Fibroblast of pulmonary artery (primary cell): Measurements from ENCODE around the gene LIMCH1.

Experiments used
- DNase-seq: peaks from one replicate; pipeline ENCODE4 v3.0.0-alpha.2; 2010; ENCODE audit warnings: low read depth
- H3K4me3 ChIP-seq: replicated peaks from 2 replicates; pipeline ENCODE4 v1.5.1; 2011; ENCODE audit warnings: low read depth, mild to moderate bottlenecking, control low read depth, low read length, moderate library complexity
- TF ChIP-seq, protein P1 (sequence below): IDR thresholded peaks from 2 replicates; pipeline ENCODE4 v1.5.1; 2011; ENCODE audit warnings: mild to moderate bottlenecking, control low read depth, low read length, inconsistent platforms; ENCODE audit errors: missing control alignments

LIMCH1 gene

GRCh38 chr4:41506130-41506529 is 31.8 kb upstream of the LIMCH1 start:
- TF ChIP-seq, protein P1, sequence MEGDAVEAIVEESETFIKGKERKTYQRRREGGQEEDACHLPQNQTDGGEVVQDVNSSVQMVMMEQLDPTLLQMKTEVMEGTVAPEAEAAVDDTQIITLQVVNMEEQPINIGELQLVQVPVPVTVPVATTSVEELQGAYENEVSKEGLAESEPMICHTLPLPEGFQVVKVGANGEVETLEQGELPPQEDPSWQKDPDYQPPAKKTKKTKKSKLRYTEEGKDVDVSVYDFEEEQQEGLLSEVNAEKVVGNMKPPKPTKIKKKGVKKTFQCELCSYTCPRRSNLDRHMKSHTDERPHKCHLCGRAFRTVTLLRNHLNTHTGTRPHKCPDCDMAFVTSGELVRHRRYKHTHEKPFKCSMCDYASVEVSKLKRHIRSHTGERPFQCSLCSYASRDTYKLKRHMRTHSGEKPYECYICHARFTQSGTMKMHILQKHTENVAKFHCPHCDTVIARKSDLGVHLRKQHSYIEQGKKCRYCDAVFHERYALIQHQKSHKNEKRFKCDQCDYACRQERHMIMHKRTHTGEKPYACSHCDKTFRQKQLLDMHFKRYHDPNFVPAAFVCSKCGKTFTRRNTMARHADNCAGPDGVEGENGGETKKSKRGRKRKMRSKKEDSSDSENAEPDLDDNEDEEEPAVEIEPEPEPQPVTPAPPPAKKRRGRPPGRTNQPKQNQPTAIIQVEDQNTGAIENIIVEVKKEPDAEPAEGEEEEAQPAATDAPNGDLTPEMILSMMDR = no peak
- DNase-seq = peak; percentile 13
- H3K4me3 ChIP-seq = no peak overlapping the region

DNA sequence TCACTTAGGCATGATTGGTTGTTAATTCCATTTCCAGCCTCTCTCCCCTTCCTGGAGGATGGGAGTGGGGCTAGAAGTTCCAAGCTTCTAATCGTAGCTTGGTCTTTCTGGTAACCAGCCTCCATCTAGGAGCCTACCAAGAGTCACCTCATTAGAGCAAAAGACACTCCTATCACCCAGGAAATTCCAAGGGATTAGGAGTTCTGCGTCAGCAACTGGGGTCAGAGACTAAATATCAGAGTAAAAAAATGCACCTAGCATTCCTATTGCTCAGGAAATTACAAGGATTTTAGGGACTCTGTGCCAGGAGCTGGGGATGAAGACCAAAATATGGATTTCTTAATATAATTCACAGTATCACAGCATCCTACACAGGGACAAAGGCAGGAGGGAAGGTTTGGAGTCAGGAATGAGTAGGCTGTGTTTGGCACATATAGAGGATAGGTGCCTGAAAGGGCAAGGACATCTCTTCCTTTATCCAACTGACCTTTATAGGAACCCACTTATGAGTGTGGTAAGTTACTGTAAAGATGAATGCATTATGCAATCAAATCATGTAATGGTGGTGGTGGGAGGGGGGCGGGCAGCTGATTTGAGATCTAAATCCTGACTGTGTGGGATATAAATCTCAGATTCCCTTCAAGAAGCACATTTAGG is 30.5 kb upstream of the LIMCH1 start:
- no peak overlapping the region for H3K4me3 ChIP-seq
- TF ChIP-seq, protein P1 = no peak
- DNase-seq = peak; percentile 51

DNA sequence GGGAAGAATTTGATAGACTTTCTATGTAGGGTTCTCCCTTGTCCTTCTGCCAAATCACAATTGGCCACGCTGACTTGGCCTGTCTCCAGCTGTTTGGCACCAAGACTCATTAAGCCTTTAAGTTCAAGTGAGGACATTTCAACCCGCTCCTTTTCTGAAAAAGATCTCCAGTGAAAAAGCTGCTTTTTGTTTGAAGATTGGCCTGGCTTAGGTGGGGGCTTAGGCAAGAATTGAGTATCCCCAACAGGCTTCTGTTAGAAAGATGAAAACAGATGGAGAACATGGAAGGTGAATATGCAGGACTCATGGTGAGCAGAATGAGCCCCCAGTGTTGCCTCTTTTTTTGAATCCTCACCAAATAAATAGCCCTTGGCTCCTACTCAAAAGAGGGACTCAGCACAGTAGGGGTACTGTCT is 28.5 kb upstream of the LIMCH1 start:
- no peak overlapping the region for H3K4me3 ChIP-seq
- TF ChIP-seq, protein P1 = no peak
- DNase-seq = no peak

- DNase-seq = no peak
- no peak overlapping the region for H3K4me3 ChIP-seq
- TF ChIP-seq, protein P1 = no peak
Observed at GRCh38 chr4:41510179-41510578, 27.8 kb upstream of the LIMCH1 start.

DNA sequence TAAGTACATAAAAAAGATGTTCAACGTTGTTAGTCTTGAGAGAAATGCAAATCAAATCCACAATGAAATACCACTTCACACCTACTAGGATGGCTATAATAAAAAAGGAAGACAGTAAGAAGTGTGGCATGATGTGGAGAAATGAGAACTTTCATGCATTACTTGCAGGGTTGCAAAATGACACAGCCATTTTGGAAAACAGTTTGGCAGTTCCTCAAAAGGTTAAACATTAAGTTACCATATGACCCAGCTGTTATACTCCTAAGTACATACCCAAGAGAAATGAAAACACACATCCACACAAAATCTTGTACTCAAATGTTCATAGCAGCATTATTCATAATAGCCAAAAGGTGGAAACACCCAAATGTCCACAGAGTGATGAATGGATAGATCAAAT is 25.8 kb upstream of the LIMCH1 start:
- DNase-seq = no peak
- TF ChIP-seq, protein P1 = no peak
- H3K4me3 ChIP-seq = no peak overlapping the region

- H3K4me3 ChIP-seq = no peak overlapping the region
- DNase-seq = no peak
Observed at GRCh38 chr4:41512596-41512995, 25.4 kb upstream of the LIMCH1 start.

More at GRCh38 chr4:41512596-41512995, 25.4 kb upstream of the LIMCH1 start:
- TF ChIP-seq, protein P1 = no peak
